Endodermal cell (in vitro differentiated cells): ENCODE data around the gene RGS13. TPM values are rescaled to one million over a fixed set of nuclear protein-coding genes. Genes with fewer than 3 reads are reported as not detected.

ENCODE experiments used
- DNase-seq: peaks from one replicate; pipeline ENCODE4 v3.0.0-alpha.2; 2017
- H3K27ac ChIP-seq: 2 replicates; pipeline ENCODE4 v1.5.1; 2013; ENCODE audit warnings: mild to moderate bottlenecking, low read depth, low read length, moderate library complexity
- H3K27me3 ChIP-seq: 2 replicates; pipeline ENCODE4 v1.6.1; 2013; ENCODE audit warnings: mild to moderate bottlenecking, low read length, moderate library complexity; ENCODE audit not compliant: insufficient read depth, control insufficient read depth, poor library complexity, severe bottlenecking
- H3K36me3 ChIP-seq: 2 replicates; pipeline ENCODE4 v1.7.0; 2013; ENCODE audit warnings: mild to moderate bottlenecking, low read length, moderate library complexity; ENCODE audit not compliant: control insufficient read depth, insufficient read depth
- H3K4me1 ChIP-seq: one replicate; pipeline ENCODE4 v1.7.0; 2013; ENCODE audit warnings: low read length; ENCODE audit not compliant: control insufficient read depth, insufficient read depth
- H3K4me3 ChIP-seq: 2 replicates; pipeline ENCODE4 v1.5.1; 2013; ENCODE audit warnings: mild to moderate bottlenecking, low read length, moderate library complexity
- H3K9ac ChIP-seq: 2 replicates; pipeline ENCODE4 v1.6.1; 2013; ENCODE audit warnings: mild to moderate bottlenecking, low read length, moderate library complexity; ENCODE audit not compliant: poor library complexity, severe bottlenecking; ENCODE audit errors: extremely low read depth
- H3K9me3 ChIP-seq: 2 replicates; pipeline ENCODE4 v1.6.1; 2013; ENCODE audit warnings: mild to moderate bottlenecking, low read length, moderate library complexity; ENCODE audit not compliant: control insufficient read depth
- H3K27ac Mint-ChIP-seq: 2 replicates; pipeline ENCODE4 v1.8.0; 2020; ENCODE audit warnings: mixed read lengths
- H3K27me3 Mint-ChIP-seq: 2 replicates; pipeline ENCODE4 v1.8.0; 2021; ENCODE audit warnings: mild to moderate bottlenecking, mixed read lengths; ENCODE audit not compliant: insufficient read depth
- H3K36me3 Mint-ChIP-seq: 2 replicates; pipeline ENCODE4 v1.8.0; 2020; ENCODE audit warnings: low read depth, mixed read lengths
- H3K4me1 Mint-ChIP-seq: 2 replicates; pipeline ENCODE4 v1.8.0; 2020; ENCODE audit warnings: mixed read lengths
- H3K4me3 Mint-ChIP-seq: 2 replicates; pipeline ENCODE4 v1.8.0; 2020; ENCODE audit warnings: mild to moderate bottlenecking, moderate library complexity, mixed read lengths
- H3K9me3 Mint-ChIP-seq: 2 replicates; pipeline ENCODE4 v1.8.0; 2020; ENCODE audit warnings: mild to moderate bottlenecking, mixed read lengths
- WGBS, 2 experiments: methylation state at CpG; one replicate each; pipeline versions ENCODE4 v1.1.5 to v1.1.7; 2013; ENCODE audit warnings: missing lambda C conversion rate in 2 of 2, mixed read lengths in 1 of 2; ENCODE audit not compliant: insufficient coverage in 1 of 2, insufficient read length in 1 of 2; 5-methylcytosine and 5-hydroxymethylcytosine counted together
- total RNA-seq, 2 donors: library from RNA; stranded (reverse); fragmentation: NEBNext Ultra II Directional in 1 of 2; extraction: Animal tissue kit (Norgen Biotek cat#: 25700) in 1 of 2; gene quantifications; 2 replicates in 1 of 2; 3 replicates in 1 of 2; pipeline ENCODE4 v1.2.1, GENCODE V29; 2021
- TF ChIP-seq, protein P1 (sequence below): fragments of 200-600 bp; sonication (generic); conservative IDR thresholded peaks from 2 replicates; pipeline ENCODE4 v1.5.0; 2021; ENCODE audit warnings: antibody characterized with exemption, mild to moderate bottlenecking

The RGS13 gene
- total RNA-seq, 2 donors from 2014 or later, result not detected

DNA sequence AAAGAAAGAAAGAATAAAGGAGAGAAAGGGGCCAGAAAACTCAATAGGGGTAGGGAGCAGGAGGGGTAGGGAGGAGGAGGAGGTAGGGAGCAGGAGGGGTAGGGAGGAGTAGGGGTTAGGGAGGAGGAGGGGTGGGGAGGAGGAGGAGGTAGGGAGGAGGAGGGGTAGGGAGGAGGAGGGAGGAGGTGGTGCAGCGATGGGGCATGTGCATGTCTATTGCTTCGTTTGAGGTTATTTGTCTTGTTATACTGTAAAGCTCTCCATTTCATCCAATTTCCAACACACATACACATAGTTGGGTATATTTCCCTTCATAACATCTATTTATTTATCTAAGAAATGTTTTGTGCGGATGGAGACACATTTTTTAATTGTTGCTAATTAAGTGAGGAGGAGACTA is 40.6 kb upstream of the RGS13 start:
- H3K27me3 Mint-ChIP-seq, result no peaks in the 10 kb centered on the region
- H3K9ac ChIP-seq, result no peak overlapping the region
- H3K27ac ChIP-seq, result no peak overlapping the region
- H3K36me3 Mint-ChIP-seq, result no peaks in the 10 kb centered on the region
- H3K9me3 ChIP-seq, result no peaks in the 10 kb centered on the region
- no peak overlapping the region for H3K27ac Mint-ChIP-seq
- no peaks in the 10 kb centered on the region for H3K36me3 ChIP-seq
- TF ChIP-seq, protein P1, sequence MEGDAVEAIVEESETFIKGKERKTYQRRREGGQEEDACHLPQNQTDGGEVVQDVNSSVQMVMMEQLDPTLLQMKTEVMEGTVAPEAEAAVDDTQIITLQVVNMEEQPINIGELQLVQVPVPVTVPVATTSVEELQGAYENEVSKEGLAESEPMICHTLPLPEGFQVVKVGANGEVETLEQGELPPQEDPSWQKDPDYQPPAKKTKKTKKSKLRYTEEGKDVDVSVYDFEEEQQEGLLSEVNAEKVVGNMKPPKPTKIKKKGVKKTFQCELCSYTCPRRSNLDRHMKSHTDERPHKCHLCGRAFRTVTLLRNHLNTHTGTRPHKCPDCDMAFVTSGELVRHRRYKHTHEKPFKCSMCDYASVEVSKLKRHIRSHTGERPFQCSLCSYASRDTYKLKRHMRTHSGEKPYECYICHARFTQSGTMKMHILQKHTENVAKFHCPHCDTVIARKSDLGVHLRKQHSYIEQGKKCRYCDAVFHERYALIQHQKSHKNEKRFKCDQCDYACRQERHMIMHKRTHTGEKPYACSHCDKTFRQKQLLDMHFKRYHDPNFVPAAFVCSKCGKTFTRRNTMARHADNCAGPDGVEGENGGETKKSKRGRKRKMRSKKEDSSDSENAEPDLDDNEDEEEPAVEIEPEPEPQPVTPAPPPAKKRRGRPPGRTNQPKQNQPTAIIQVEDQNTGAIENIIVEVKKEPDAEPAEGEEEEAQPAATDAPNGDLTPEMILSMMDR, result no peak
- H3K9me3 Mint-ChIP-seq, result no peaks in the 10 kb centered on the region
- no peak overlapping the region for H3K4me3 ChIP-seq
- no peak for DNase-seq
- H3K27me3 ChIP-seq, result no peaks in the 10 kb centered on the region
- peaks cover 4% of the 10 kb centered on the region for H3K4me1 ChIP-seq
- no peaks in the 10 kb centered on the region for H3K4me1 Mint-ChIP-seq
- 87% methylated on average over 1 of the region's 3 CpGs; no CpG with 5 or more reads in 1 of the 2 experiments for WGBS, 2 experiments
- no peak overlapping the region for H3K4me3 Mint-ChIP-seq

DNA sequence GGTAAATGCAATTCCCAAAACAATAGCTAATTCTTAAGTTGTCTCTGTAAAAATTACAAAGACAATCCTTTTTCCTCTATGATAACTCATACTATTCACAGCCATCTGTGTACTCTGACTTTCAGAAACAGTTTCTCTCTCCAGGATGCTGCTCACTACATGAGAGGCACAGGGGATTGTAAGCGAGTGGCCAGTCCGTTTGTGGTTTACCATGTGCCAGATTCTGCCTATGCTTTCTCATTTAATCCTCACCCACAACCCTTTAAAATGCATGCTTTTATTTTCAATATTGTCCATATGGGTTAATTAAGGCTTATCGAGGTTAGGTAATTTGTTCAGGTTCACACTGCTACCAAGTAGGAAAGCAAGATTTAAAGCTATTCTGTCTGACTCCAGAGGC is 37.4 kb upstream of the RGS13 start:
- peaks cover 6% of the 10 kb centered on the region for H3K4me1 Mint-ChIP-seq
- Histone ChIP-seq H3K4me1 (peaks cover 9% of the 10 kb centered on the region), H3K9ac (no peak overlapping the region), H3K9me3 (no peaks in the 10 kb centered on the region), H3K4me3 (no peak overlapping the region), H3K36me3 (no peaks in the 10 kb centered on the region), H3K27me3 (no peaks in the 10 kb centered on the region), H3K27ac (no peak overlapping the region)
- no peaks in the 10 kb centered on the region for H3K9me3 Mint-ChIP-seq
- no peak overlapping the region for H3K27ac Mint-ChIP-seq
- no peak for DNase-seq
- TF ChIP-seq, protein P1, result no peak
- H3K4me3 Mint-ChIP-seq, result no peak overlapping the region
- no peaks in the 10 kb centered on the region for H3K27me3 Mint-ChIP-seq
- H3K36me3 Mint-ChIP-seq, result no peaks in the 10 kb centered on the region
- WGBS, 2 experiments, result 92% methylated on average over 3 of the region's 3 CpGs; no CpG with 5 or more reads in 1 of the 2 experiments

DNA sequence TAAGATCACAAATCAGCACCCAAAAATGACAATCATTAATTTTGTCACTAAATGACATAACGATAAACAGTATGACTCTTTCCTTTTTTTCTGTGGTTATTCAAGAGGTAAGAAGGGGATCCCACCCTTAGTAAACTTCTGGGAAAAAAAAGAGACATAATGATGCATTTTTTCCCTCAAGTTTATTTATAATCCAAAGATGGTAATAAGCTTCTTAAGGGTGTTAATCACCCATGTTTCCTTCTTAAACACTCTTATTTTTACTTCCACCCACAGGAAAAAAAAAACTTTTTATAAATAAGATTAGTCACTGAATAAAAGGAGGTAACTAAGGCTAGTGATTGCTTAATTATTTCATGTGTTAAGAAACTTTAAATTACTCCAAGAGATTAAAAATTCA is 35.7 kb upstream of the RGS13 start:
- WGBS, 2 experiments, result 100% methylated on average over 1 of the region's 1 CpG; no CpG with 5 or more reads in 1 of the 2 experiments
- Histone ChIP-seq H3K4me3 (no peak overlapping the region), H3K27ac (no peak overlapping the region), H3K4me1 (peaks cover 9% of the 10 kb centered on the region), H3K9me3 (no peaks in the 10 kb centered on the region), H3K36me3 (no peaks in the 10 kb centered on the region), H3K27me3 (no peaks in the 10 kb centered on the region), H3K9ac (no peak overlapping the region)
- peaks cover 6% of the 10 kb centered on the region for H3K4me1 Mint-ChIP-seq
- no peaks in the 10 kb centered on the region for H3K9me3 Mint-ChIP-seq
- no peaks in the 10 kb centered on the region for H3K27me3 Mint-ChIP-seq
- TF ChIP-seq, protein P1, result no peak
- no peak overlapping the region for H3K27ac Mint-ChIP-seq
- no peak overlapping the region for H3K4me3 Mint-ChIP-seq
- no peaks in the 10 kb centered on the region for H3K36me3 Mint-ChIP-seq
- DNase-seq, result no peak
